ENCODE results near the gene NHS.

NHS gene

GRCh38 chrX:17374619-17375366, at the start of gene NHS:
NHS (plus strand) TSS chrX:17375200; CDS start chrX:17375758, 558 bp downstream.
- DNase-seq: no peak

- DNase-seq: no peak
These were observed 46.2 kb upstream of the NHS start for GRCh38 chrX:17328837-17329236.

GRCh38 chrX:17336377-17336776, 38.6 kb upstream of the NHS start:
- DNase-seq: no peak

- no peak for DNase-seq
These were observed 19.0 kb upstream of the NHS start for GRCh38 chrX:17355976-17356375.

GRCh38 chrX:17359500-17359899, 15.5 kb upstream of the NHS start:
- DNase-seq: no peak

GRCh38 chrX:17361620-17362019, 13.4 kb upstream of the NHS start:
- no peak for DNase-seq

GRCh38 chrX:17368002-17368401, 7.0 kb upstream of the NHS start:
- no peak for DNase-seq

- DNase-seq: no peak
These were observed 5.7 kb upstream of the NHS start for GRCh38 chrX:17369309-17369708.

- no peak for DNase-seq
These were observed 4.8 kb upstream of the NHS start for GRCh38 chrX:17370191-17370590.

GRCh38 chrX:17372052-17372451, 2.9 kb upstream of the NHS start:
- no peak for DNase-seq

GRCh38 chrX:17373337-17373736, 1.7 kb upstream of the NHS start:
- no peak for DNase-seq

GRCh38 chrX:17375367-17375636, 302 bp downstream of the NHS start:
- no peak for DNase-seq

GRCh38 chrX:17375637-17376430, 834 bp downstream of the NHS start:
- no peak for DNase-seq

- DNase-seq: no peak
These were observed 1.6 kb downstream of the NHS start for GRCh38 chrX:17376431-17377077.

GRCh38 chrX:17377091-17377717, 2.2 kb downstream of the NHS start:
- no peak for DNase-seq

GRCh38 chrX:17377795-17378194, 2.8 kb downstream of the NHS start:
- DNase-seq: no peak

- DNase-seq: no peak
These were observed 5.2 kb downstream of the NHS start for GRCh38 chrX:17380221-17380620.

GRCh38 chrX:17390419-17390850, 15.4 kb downstream of the NHS start:
- no peak for DNase-seq

- no peak for DNase-seq
These were observed 20.2 kb downstream of the NHS start for GRCh38 chrX:17395154-17395553.

- DNase-seq: no peak
These were observed 22.1 kb downstream of the NHS start for GRCh38 chrX:17397074-17397473.

GRCh38 chrX:17403189-17403691, 28.2 kb downstream of the NHS start:
- DNase-seq: no peak

GRCh38 chrX:17403972-17404371, 29.0 kb downstream of the NHS start:
- DNase-seq: no peak

GRCh38 chrX:17405225-17405969, 30.4 kb downstream of the NHS start:
- no peak for DNase-seq

Data from activated gamma-delta T cell treated with Interleukin-2 at 50 U/mL for 16 hours (primary cell).